ENCODE results near the gene MTA3.
"Not testable (repeated sequence)": the region's sequence is repeated elsewhere in the genome, so short reads cannot be mapped to it uniquely, and the experiment has no call there.

The MTA3 gene

GRCh38 chr2:42554392-42554791 is 14.0 kb upstream of the MTA3 start:
- in situ Hi-C loops (cut with HindIII; ENCODE audit: low pct_unique_long_range_greater_than_20kb, low sequenced_read_pairs) = no loop called here
- DNase-seq (ENCODE audit: low read depth in 1 of 2, low spot score in 1 of 2) = no peak
- no peak for TF ChIP-seq JUND (IDR thresholded peaks at IDR 0.05; ENCODE audit: low read depth)

- TF ChIP-seq JUND (IDR thresholded peaks at IDR 0.05; ENCODE audit: low read depth) = no peak
- no peak for DNase-seq (ENCODE audit: low read depth in 1 of 2, low spot score in 1 of 2)
- in situ Hi-C loops (cut with HindIII; ENCODE audit: low pct_unique_long_range_greater_than_20kb, low sequenced_read_pairs) = no loop called here
Observed at GRCh38 chr2:42556315-42556890, 12.0 kb upstream of the MTA3 start.

GRCh38 chr2:42557306-42557705 is 11.1 kb upstream of the MTA3 start:
- in situ Hi-C loops (cut with HindIII; ENCODE audit: low pct_unique_long_range_greater_than_20kb, low sequenced_read_pairs) = no loop called here
- DNase-seq (ENCODE audit: low read depth in 1 of 2, low spot score in 1 of 2) = no peak
- no peak for TF ChIP-seq JUND (IDR thresholded peaks at IDR 0.05; ENCODE audit: low read depth)

- in situ Hi-C loops (cut with HindIII; ENCODE audit: low pct_unique_long_range_greater_than_20kb, low sequenced_read_pairs) = no loop called here
- no peak for TF ChIP-seq JUND (IDR thresholded peaks at IDR 0.05; ENCODE audit: low read depth)
- DNase-seq (ENCODE audit: low read depth in 1 of 2, low spot score in 1 of 2) = peak in 1 of 2 experiments; percentile 60
Observed at GRCh38 chr2:42558827-42559226, 9.6 kb upstream of the MTA3 start.

- in situ Hi-C loops (cut with HindIII; ENCODE audit: low pct_unique_long_range_greater_than_20kb, low sequenced_read_pairs); DNase-seq (ENCODE audit: low read depth in 1 of 2, low spot score in 1 of 2): not testable (repeated sequence)
Observed at GRCh38 chr2:42560133-42560532, 8.3 kb upstream of the MTA3 start.

GRCh38 chr2:42560899-42561298 is 7.5 kb upstream of the MTA3 start:
- in situ Hi-C loops (cut with HindIII; ENCODE audit: low pct_unique_long_range_greater_than_20kb, low sequenced_read_pairs) = no loop called here
- no peak for DNase-seq (ENCODE audit: low read depth in 1 of 2, low spot score in 1 of 2)
- TF ChIP-seq JUND (IDR thresholded peaks at IDR 0.05; ENCODE audit: low read depth) = no peak

GRCh38 chr2:42562474-42563144 is 5.8 kb upstream of the MTA3 start:
- peak in 1 of 2 experiments; percentile 96 for DNase-seq (ENCODE audit: low read depth in 1 of 2, low spot score in 1 of 2)
- TF ChIP-seq JUND (IDR thresholded peaks at IDR 0.05; ENCODE audit: low read depth) = peak; percentile 42
- in situ Hi-C loops (cut with HindIII; ENCODE audit: low pct_unique_long_range_greater_than_20kb, low sequenced_read_pairs) = no loop called here

GRCh38 chr2:42566025-42566424 is 2.4 kb upstream of the MTA3 start:
- in situ Hi-C loops (cut with HindIII; ENCODE audit: low pct_unique_long_range_greater_than_20kb, low sequenced_read_pairs) = no loop called here
- TF ChIP-seq JUND (IDR thresholded peaks at IDR 0.05; ENCODE audit: low read depth) = no peak
- no peak for DNase-seq (ENCODE audit: low read depth in 1 of 2, low spot score in 1 of 2)

GRCh38 chr2:42566837-42567321 is 1.6 kb upstream of the MTA3 start:
- DNase-seq (ENCODE audit: low read depth in 1 of 2, low spot score in 1 of 2) = peak in 1 of 2 experiments; percentile 70
- in situ Hi-C loops (cut with HindIII; ENCODE audit: low pct_unique_long_range_greater_than_20kb, low sequenced_read_pairs) = no loop called here
- TF ChIP-seq JUND (IDR thresholded peaks at IDR 0.05; ENCODE audit: low read depth) = no peak

GRCh38 chr2:42567364-42567763 is 1.1 kb upstream of the MTA3 start:
- no peak for TF ChIP-seq JUND (IDR thresholded peaks at IDR 0.05; ENCODE audit: low read depth)
- DNase-seq (ENCODE audit: low read depth in 1 of 2, low spot score in 1 of 2) = peak in 1 of 2 experiments; percentile 68
- in situ Hi-C loops (cut with HindIII; ENCODE audit: low pct_unique_long_range_greater_than_20kb, low sequenced_read_pairs) = no loop called here

- in situ Hi-C loops (cut with HindIII; ENCODE audit: low pct_unique_long_range_greater_than_20kb, low sequenced_read_pairs) = no loop called here
Observed at GRCh38 chr2:42567806-42568400, 529 bp upstream of the MTA3 start.

GRCh38 chr2:42569116-42569711 is 782 bp downstream of the MTA3 start:
- peak in 1 of 2 experiments; percentile 23 for DNase-seq (ENCODE audit: low read depth in 1 of 2, low spot score in 1 of 2)
- TF ChIP-seq JUND (IDR thresholded peaks at IDR 0.05; ENCODE audit: low read depth) = no peak
- in situ Hi-C loops (cut with HindIII; ENCODE audit: low pct_unique_long_range_greater_than_20kb, low sequenced_read_pairs) = no loop called here

More at GRCh38 chr2:42567806-42568400, 529 bp upstream of the MTA3 start:
- peak in 1 of 2 experiments; percentile 67 for DNase-seq (ENCODE audit: low read depth in 1 of 2, low spot score in 1 of 2)
- no peak for TF ChIP-seq JUND (IDR thresholded peaks at IDR 0.05; ENCODE audit: low read depth)

- TF ChIP-seq JUND (IDR thresholded peaks at IDR 0.05; ENCODE audit: low read depth) = no peak
- in situ Hi-C loops (cut with HindIII; ENCODE audit: low pct_unique_long_range_greater_than_20kb, low sequenced_read_pairs) = no loop called here
- DNase-seq (ENCODE audit: low read depth in 1 of 2, low spot score in 1 of 2) = peak in 1 of 2 experiments; percentile 31
Observed at GRCh38 chr2:42569883-42570282, 1.5 kb downstream of the MTA3 start.

All from T47D (cell line).